ENCODE measurements around the gene SOX6. TPM values are rescaled to one million over a fixed set of nuclear protein-coding genes. Genes with fewer than 3 reads are reported as not detected.

SOX6 gene
- total and polyA plus RNA-seq, 2 of the 13 experiments (the other 11 are each of a cell fraction or from before 2014, with no cell fraction given), result 2.6 to 11.2 TPM

GRCh38 chr11:16365581-16366228, 9.4 kb upstream of the SOX6 start (continued):
- no peak for TF ChIP-seq AHDC1 (CRISPR knock-in tag; IDR thresholded peaks at IDR 0.05; ENCODE audit: borderline replicate concordance)
- TF ChIP-seq ZMYM2 (CRISPR knock-in tag; IDR thresholded peaks at IDR 0.05), result no peak
- no peak for TF ChIP-seq KLF6 (CRISPR knock-in tag; IDR thresholded peaks at IDR 0.05)

GRCh38 chr11:16364254-16364653, 7.9 kb upstream of the SOX6 start:
- H3K79me2 ChIP-seq (ENCODE audit: insufficient read depth, low read length), result no peaks in the 10 kb centered on the region
- H3K27me3 ChIP-seq (ENCODE audit: control insufficient read depth in 1 of 2, insufficient read depth in 2 of 2, low read length in 2 of 2), result no peaks in the 10 kb centered on the region
- no peak overlapping the region for H3K27ac ChIP-seq (ENCODE audit: extremely low read length, insufficient read depth, low read length)
- DNase-seq (ENCODE audit: low spot score) (no peak), FAIRE-seq (no peak), ATAC-seq (no peak)
- POLR2A ChIA-PET, result no interaction called here
- no peaks in the 10 kb centered on the region for H4K20me1 ChIP-seq (ENCODE audit: insufficient read depth, low read length)
- intact Hi-C loops (cut with micrococcal nuclease; ENCODE audit: unreplicated experiment), result no loop called here
- no peak for TF ChIP-seq TRAFD1 (CRISPR knock-in tag; IDR thresholded peaks at IDR 0.05; ENCODE audit: borderline replicate concordance)
- no peak for TF ChIP-seq CTCF (CRISPR knock-in tag; IDR thresholded peaks at IDR 0.05)
- no peak for TF ChIP-seq NAIF1 (CRISPR knock-in tag; IDR thresholded peaks at IDR 0.05; ENCODE audit: borderline replicate concordance)
- no peak overlapping the region for H3K9ac ChIP-seq (ENCODE audit: insufficient read depth, low read depth, low read length)
- CTCF ChIA-PET (ENCODE audit: low intra/inter-chr PET ratio, low total read pairs), result no interaction called here
- BruUV-seq (replicated peaks), result no TSS peak
- H3K9me3 ChIP-seq (ENCODE audit: low read length), result no peaks in the 10 kb centered on the region
- in situ Hi-C loops (cut with HindIII; ENCODE audit: extremely low pct_ligation_motif_present, low pct_unique_long_range_greater_than_20kb), result no loop called here
- H3K4me1 ChIP-seq (ENCODE audit: insufficient read depth, low read length), result peaks cover 12% of the 10 kb centered on the region
- H3K4me3 ChIP-seq (replicated peaks in 1 of 3; ENCODE audit: insufficient read depth in 1 of 3, low read depth in 2 of 3, low read length in 3 of 3), result no peak overlapping the region
- no peaks in the 10 kb centered on the region for H3K36me3 ChIP-seq (replicated peaks in 1 of 2; ENCODE audit: control insufficient read depth in 1 of 2, insufficient read depth in 2 of 2, low read length in 2 of 2)
- no peak overlapping the region for H2AFZ ChIP-seq (ENCODE audit: low read length)
- no peak overlapping the region for H3K4me2 ChIP-seq (ENCODE audit: low read depth, low read length)
